DMS53 treated with DMSO at 0.1 percent for 48 hours (cell line): Measurements from ENCODE around the gene XRCC2.
"Not testable (repeated sequence)": the region's sequence is repeated elsewhere in the genome, so short reads cannot be mapped to it uniquely, and the experiment has no call there.

Source experiments
- DNase-seq: peaks from one replicate; lab custom pipeline; 2025; ENCODE audit not compliant: unreplicated experiment; lab: John Stamatoyannopoulos, UW

Gene XRCC2

DNA sequence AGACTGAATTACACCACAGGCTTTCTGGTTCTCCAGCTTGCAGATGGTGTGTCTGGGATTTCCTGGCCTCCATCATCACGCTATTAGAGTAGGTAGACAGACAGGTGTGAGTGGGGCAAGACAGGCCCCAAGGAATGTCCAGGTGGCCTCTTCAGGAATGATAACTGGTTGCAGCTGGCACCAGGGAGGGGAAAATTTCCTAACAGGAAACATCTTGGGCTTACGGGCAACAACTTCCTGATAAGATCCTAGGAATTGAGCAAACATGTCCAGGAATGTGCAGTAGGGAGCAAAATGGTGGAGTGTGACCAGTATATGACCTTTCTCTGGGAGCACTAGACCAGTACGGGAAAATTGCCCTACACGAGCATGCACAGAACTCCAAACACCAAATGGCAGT, 11.3 kb downstream of the XRCC2 start:
- DNase-seq, result no peak

DNA sequence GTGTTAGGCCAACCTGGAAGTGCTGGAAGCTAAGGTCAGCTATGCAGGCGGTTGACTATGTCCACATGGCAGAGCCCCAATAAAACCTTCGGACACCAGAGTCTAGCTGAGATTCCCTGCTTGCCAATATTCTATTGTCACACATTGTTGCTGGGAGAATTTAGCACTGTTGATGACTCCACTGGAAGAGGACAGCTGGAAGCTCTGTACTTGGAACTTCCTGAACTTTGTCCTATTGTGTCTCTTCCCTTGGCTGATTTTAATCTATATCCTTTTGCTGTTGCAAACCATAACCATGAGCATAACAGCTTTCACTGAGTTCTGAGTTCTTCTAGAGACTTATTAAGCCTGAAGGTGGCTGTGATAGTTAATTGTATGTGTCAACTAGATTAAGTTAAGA, 12.0 kb downstream of the XRCC2 start:
- no peak for DNase-seq

DNA sequence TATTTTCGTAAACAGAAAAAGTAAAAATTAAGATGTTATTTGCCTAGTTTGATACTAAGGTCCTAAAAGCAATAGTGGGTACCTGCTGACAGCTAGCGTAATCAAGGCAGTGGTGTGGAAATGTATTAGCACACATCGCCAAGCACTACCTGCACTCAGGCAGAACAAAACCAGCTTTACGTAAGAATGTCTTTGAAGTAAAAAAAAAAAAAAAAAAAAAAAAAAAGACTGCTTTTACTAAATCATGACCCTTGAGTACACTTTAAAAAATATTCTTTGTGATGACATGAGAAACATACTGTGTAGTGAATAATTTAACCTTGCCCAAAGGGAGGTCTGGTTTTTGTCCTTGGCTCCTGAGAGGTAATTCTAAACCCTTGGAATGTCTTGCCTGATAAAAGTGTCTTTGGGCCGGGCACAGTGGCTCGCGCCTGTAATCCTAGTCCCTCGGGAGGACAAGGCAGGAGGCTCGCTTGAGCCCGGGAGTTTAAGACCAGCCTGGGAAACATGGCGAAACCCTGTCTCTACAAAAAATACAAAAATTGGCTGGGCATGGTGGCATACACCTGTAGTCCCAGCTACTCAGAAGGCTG, 12.7 kb downstream of the XRCC2 start:
- no peak for DNase-seq

DNA sequence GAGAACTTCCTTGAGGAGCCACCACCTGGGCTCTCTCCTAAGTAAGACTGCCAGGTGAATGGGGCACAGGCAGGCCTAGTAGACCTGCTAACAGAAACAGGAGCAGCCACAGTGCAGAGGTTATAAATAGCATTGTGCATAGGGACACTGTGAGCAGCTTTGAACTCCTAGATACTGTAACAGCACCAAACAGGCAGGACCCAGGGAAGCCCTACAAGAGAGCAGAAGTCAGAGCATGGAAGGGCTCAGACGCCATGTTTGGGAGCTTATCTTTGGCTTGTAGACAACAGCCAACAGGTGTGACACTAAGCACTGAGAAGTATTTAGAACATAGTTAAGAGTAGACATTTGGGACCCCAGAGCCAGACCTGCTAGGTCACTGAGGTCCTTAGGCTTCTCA, 14.5 kb downstream of the XRCC2 start:
- no peak for DNase-seq

DNA sequence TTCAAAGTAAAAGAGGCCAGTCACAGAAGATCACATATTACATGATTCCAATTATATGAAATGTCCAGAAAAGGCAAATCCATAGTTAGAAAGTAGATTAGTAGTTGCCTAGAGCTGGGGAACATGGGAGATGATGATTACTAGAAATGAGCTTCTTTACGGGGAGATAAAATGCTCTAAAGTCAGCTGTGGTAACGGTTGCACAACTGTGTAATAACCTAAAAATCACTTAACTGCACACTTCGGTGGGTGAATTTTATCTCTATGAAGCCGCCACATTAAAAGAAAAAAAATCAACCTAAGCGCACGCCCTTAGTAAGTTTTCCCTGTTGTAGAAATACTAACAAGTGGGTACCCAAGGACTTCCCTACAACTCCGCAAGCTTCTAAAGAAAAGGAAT, 15.9 kb downstream of the XRCC2 start:
- DNase-seq, result no peak

DNA sequence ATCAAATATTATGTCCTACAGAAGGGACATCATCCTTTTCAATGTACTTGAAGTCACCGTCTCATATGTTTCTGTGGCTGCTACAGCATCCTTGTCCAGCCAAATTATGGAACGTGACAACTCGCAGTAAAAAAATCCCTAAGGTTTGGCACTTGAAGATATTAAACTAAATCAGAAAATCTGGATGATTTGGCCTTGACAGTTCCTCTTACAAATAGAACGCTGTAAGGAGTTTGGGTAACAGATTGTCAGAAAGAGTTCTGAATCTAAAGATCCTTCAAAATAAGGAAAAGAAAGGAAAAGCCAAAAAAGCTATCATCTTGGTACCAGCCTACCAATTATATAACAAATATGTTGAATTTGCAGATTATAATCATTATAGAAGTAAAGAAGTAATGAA, 21.0 kb downstream of the XRCC2 start:
- no peak for DNase-seq

DNA sequence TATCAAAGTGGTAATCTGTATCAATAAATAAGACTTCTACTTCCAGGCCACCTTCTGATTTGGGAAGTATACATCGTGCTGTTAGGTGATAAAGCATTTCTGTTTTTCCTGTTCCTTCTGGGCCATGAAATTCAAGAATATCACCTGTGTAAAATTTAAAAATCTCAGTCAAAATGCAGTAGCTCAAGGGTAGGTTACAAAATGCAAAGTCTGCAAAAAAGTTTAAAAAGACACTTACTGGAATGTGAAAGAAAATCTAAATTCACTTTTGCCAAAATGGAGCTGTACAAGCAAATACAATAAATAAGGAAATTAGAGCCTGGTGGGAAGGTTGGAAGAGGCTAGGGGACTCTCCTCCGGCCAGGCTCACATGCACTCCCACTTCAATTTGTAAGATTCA, 26.7 kb downstream of the XRCC2 start:
- no peak for DNase-seq

DNA sequence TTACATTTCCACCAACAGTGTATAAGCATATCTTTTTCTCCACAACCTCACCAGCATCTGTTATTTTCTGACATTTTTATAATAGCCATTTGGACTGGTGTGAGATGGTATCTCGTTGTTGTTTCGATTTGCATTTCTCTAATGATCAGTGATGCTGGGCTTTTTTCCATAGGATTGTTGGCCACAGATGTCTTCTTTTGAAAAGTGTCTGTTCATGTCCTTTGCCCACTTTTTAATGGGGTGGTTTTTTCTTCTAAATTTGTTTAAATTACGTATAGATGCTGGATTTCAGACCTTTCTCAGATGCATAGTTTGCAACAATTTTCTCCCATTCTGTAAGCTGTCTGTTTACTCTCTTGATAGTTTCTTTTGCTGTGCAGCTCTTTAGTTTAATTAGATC, 28.9 kb downstream of the XRCC2 start:
- DNase-seq, result no peak

DNA sequence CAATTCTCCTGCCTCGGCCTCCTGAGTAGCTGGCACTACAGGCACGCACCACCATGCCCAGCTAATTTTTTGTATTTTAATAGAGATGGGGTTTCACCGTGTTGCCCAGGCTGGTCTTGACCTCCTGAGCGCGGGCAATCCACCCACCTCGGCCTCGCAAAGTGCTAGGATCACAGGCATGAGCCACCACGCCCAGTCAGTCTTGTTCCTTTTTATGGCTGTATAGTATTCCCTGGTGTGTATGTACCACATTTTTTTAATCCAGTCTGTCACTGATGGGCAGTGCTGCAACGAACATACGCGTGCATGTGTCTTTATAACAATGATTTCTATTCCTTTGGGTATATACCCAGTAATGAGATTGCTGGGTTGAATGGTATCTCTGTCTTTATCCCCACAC, 29.4 kb downstream of the XRCC2 start:
- not testable (repeated sequence) for DNase-seq

DNA sequence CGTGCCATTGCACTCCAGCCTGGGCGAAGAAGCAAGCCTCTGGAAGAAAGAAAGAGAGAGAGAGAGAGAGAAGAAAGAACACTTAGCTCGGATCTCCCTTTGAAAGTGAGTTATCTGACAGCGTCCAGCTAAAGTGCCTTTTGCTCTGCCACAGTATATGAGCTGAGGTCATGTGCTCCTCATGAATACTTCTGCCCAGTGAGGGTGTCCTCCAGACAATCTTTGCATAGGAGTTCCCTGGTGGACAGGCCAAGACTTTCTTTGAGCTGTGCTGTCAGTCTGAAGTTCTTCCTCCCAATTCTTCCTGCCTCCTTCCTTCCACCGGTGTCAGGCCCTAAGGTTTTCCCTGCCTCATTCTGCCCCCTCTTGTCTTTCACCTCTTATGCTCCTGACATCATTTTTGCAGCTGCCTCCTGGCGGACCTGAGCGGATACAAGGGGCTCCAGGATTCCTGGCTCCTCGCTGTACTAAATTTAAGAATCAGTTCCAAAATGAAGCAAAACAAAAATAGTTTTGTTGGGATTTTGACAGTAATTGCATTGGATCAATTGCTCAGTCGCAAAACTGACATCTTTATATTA, 31.9 kb downstream of the XRCC2 start:
- no peak for DNase-seq

DNA sequence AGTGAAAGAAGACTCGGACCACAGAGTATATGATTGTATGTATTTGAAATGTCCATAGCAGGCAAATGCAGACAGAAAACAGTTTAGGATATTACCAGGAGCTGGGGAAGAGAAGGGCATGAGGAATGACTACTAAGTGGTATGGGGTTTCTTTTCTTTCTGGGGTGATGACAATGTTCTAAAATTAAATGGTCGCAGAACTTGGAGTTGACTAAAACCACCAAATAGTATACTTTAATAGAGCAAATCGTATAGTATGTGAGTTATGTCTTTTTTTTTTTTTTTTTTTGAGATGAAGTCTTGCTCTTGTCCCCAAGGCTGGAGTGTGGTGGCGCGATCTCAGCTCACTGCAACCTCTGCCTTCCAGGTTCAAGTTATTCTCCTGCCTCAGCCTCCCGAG, 34.6 kb downstream of the XRCC2 start:
- no peak for DNase-seq

DNA sequence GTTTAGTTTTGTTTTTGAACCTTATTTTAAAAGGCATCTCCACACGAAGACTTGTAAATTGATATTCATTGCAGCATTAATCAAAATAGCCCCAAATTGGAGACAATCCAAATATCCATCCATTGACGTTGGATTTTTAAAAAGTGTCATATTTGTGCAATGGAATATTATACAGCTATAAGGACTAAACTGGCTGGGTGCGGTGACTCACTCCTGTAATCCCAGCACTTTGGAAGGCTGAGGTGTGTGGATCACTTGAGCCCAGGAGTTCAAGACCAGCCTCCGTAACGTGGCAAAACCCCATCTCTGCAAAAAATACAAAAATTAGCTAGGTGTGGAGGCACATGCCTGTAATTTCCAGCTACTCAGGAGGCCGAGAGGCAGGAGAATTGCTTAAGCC, 35.1 kb downstream of the XRCC2 start:
- DNase-seq, result no peak

DNA sequence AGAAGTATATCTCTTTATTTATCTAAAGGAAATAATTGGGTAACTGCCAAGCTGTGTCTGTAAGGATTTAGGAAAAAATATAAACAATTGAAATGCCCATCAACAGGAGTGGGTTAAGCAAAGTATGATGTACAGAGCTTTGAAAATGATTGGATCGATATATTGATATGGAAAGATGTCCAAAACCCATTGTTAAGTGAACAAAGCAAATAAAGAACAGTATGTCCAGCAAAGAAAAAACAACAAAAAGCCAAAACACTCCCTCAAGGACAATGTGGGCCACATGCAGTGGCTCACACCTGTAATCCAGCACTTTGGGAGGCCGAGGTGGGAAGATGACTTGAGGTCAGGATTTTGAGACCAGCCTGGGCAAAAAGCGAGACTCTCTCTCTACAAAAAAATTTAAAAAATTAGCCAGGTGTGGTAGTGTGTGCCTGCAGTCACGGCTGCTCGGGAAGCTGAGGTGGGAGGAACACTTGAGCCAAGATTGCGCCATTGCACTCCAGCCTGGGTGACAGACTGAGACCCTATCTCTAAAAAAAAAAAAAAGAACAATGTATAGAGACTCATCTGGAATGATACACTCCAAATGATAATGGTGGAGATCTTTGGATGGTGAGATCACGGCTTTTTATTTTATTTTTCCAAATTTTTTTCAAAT, 37.9 kb downstream of the XRCC2 start:
- no peak for DNase-seq

DNA sequence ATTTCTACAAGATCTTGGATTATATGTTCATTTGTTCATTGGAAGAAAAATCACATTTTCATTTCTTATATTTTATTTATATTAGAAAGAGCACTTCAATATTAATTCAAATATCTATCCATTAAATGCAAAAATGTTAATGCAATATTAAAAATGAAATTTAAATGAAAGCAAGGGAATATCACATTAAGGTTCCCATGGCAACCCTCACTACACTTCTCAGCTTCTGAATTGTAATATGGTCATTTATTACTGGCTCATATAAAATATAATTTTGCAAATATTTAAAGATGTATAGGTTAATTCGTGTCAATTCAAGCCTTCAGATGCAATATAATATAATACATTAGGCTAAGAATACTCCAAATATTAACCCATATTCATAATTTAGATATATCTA, 38.8 kb downstream of the XRCC2 start:
- DNase-seq, result no peak

DNA sequence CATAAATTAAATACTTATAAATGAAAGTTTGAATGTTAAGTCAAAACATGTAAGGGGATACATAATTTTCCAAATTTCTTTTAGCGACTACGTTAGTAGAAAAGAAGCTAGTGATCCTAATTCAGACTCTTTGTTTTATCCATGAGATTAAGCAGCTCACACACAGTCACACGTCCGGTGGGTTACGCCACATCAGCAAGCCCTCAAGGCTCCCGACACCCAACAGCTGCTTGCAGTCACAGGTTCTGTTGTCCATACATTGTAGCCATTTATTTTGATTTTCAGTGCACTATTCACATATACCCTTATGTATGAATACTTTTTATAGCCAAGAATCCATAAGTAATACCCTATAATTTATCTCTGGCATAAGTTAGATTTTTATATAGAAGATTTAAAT, 39.5 kb downstream of the XRCC2 start:
- no peak for DNase-seq

DNA sequence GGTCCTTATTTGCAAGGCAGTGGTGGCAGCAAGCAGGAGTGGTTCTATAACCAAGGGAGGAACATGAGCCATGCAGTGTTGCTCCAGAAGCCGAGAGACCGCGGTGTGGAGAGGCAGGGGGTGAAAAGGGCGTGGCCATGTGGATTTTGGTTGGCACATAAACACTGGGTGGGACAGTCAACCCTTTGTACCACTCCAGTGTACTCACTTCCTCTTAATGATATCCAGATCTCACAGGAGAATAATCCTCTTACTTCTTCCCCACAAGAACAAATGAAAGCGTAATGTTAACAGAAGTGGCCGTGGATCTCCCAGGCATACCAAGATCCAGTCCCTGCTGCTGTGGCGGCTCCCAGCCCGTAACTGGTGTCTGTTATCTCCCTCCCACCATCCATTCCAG, 42.4 kb downstream of the XRCC2 start:
- DNase-seq, result no peak

DNA sequence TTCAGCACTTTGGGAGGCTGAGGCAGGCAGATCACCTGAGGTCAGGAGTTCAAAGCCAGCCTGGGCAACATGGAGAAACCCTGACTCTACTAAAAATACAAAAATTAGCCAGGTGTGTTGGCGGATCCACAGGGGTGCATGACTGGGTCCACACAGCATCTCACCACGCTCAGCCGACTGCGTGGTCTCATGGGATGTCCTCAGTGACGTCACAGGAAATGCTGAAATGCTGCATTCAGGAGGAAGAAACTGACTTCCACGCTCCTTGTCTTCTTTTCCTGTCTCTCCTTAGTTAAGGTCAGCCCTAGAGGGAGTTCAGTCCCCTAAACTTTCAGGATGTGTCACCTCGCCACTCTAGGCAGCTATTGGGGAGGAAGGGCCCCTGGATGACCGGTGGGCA, 42.9 kb downstream of the XRCC2 start:
- DNase-seq, result no peak

DNA sequence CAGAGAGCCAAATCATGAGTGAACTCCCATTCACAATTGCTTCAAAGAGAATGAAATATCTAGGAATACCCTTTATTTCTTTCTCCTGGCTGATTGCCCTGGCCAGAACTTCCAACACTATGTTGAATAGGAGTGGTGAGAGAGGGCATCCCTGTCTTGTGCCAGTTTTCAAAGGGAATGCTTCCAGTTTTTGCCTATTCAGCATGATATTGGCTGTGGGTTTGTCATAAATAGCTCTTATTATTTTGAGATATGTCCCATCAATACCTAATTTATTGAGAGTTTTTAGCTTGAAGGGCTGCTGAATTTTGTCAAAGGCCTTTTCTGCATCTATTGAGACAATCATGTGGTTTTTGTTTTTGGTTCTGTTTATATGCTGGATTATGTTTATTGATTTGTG, 47.2 kb downstream of the XRCC2 start:
- not testable (repeated sequence) for DNase-seq

DNA sequence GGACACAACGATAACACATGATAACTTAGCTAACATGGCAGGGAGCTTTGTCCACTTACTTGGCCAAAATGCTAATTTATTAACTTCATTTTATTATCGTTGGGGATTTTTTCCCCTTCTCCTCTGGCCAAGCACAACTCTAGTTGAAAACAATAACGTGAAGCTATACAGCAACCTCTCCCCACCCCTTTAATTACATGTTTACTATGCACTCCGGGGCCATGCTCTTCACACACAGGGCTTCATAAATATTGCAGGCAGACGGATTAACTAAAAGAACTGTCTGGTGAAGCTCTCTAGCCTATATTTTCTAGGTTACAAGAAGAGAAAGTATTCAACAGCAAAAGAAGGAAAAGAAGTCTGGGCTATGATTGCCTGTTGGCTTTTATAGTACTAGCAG, 51.7 kb downstream of the XRCC2 start:
- no peak for DNase-seq

DNA sequence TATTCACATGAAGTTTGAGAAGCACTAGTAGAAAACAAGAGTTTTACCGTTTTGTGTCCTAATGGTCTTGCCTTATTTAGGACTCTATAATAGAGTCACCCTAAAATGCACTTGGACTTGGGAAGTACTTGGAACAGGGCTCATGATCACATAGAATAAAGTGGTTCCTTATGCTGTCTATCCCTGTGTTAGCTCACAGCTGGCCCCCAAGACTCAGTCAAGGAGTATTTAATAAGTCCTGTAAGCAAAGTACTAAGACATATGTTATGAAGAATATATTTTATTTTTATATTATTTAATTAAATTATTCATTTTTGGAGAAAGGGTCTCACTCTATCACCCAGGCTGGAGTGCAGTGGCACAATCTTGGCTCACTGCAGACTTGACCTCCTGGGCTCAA, 54.5 kb downstream of the XRCC2 start:
- DNase-seq, result no peak

DNA sequence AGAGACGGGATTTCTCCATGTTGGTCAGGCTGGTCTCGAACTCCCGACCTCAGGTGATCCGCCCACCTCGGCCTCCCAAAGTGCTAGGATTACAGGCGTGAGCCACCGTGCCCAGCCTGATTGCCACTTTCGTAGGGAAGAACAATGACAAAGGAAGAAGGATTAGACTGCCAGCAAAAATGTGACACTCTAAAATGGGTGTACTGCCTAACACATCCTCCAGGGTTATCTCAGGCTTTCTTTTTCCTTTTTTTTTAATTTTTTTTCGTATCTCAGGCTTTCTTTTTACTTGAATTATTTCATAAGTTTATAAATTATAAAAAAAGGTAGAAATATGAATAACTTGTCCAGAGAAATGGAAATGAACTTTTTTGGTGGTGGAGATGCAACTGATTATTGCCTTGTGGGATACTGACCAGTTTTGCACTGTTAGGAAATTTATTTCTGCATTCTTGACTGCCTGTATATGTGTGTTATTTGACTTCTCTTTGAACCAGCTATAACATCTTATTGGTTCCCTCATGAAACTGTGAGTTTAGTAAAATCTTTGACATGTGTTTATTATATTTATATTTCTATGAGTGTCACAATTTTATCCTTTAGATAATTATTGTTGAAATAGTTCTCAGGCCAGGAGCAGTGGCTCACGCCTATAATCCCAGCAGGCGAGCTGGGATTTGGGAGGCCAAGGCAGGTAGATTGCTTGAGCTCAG, 56.8 kb downstream of the XRCC2 start:
- no peak for DNase-seq

DNA sequence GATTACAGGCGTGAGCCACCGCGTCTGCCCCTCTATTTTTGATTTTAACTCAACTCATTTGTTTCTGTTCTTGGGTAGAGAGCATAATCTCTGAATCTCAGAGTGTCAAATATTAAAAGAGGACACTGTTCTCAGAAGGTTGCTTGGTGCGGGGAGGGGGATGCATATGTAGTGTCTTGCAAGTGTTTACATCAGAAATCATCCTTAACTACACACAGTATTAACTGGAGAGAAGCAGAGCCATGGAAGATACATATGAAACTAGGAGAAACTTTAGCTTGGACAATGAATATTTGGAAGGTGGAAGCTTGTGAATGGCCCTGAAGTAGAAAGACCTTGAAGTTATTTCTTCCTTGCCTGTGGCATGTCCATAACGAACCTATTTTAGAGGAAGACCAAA, 57.5 kb downstream of the XRCC2 start:
- DNase-seq, result no peak
